NOMO-1 treated with DMSO at 0.1 percent for 48 hours (cell line): ENCODE measurements around the gene C6orf62.
"Not testable (repeated sequence)": the region's sequence is repeated elsewhere in the genome, so short reads cannot be mapped to it uniquely, and the experiment has no call there.

ENCODE experiments used
- DNase-seq: peaks from one replicate; lab custom pipeline; 2025; ENCODE audit not compliant: unreplicated experiment; lab: John Stamatoyannopoulos, UW

Gene C6orf62

GRCh38 chr6:24702720-24703282 lies 16.2 kb downstream of the C6orf62 start:
- DNase-seq: no peak

- DNase-seq: no peak
Measured at GRCh38 chr6:24699521-24700359, 19.2 kb downstream of the C6orf62 start.

- no peak for DNase-seq
Measured at GRCh38 chr6:24696097-24696496, 22.9 kb downstream of the C6orf62 start.

- peak; percentile 40 for DNase-seq
Measured at GRCh38 chr6:24695635-24696034, 23.3 kb downstream of the C6orf62 start.

- DNase-seq: no peak
Measured at GRCh38 chr6:24694198-24694597, 24.8 kb downstream of the C6orf62 start.

- DNase-seq: no peak
Measured at GRCh38 chr6:24692848-24693592, 25.9 kb downstream of the C6orf62 start.

- no peak for DNase-seq
Measured at GRCh38 chr6:24692415-24692814, 26.5 kb downstream of the C6orf62 start.

- no peak for DNase-seq
Measured at GRCh38 chr6:24692003-24692402, 27.0 kb downstream of the C6orf62 start.

GRCh38 chr6:24691550-24691949 lies 27.4 kb downstream of the C6orf62 start:
- DNase-seq: no peak

- DNase-seq: no peak
Measured at GRCh38 chr6:24690593-24690992, 28.4 kb downstream of the C6orf62 start.

GRCh38 chr6:24689964-24690363 lies 29.0 kb downstream of the C6orf62 start:
- DNase-seq: no peak

GRCh38 chr6:24686946-24687345 lies 32.0 kb downstream of the C6orf62 start:
- DNase-seq: peak; percentile 23

- DNase-seq: no peak
Measured at GRCh38 chr6:24686408-24686807, 32.5 kb downstream of the C6orf62 start.

- no peak for DNase-seq
Measured at GRCh38 chr6:24683297-24684296, 35.4 kb downstream of the C6orf62 start.

GRCh38 chr6:24680582-24680981 lies 38.4 kb downstream of the C6orf62 start:
- DNase-seq: no peak

- not testable (repeated sequence) for DNase-seq
Measured at GRCh38 chr6:24678792-24679352, 40.1 kb downstream of the C6orf62 start.

GRCh38 chr6:24673625-24674024 lies 45.3 kb downstream of the C6orf62 start:
- no peak for DNase-seq

GRCh38 chr6:24672620-24673182 lies 46.3 kb downstream of the C6orf62 start:
- no peak for DNase-seq

- DNase-seq: not testable (repeated sequence)
Measured at GRCh38 chr6:24671077-24671476, 47.9 kb downstream of the C6orf62 start.

GRCh38 chr6:24670492-24670891 lies 48.5 kb downstream of the C6orf62 start:
- DNase-seq: not testable (repeated sequence)
